Neural progenitor cell (in vitro differentiated cells): ENCODE data around the gene SHC2. TPM values are rescaled to one million over a fixed set of nuclear protein-coding genes. Genes with fewer than 3 reads are reported as not detected.
A peak's percentile ranks its signal among the peaks of the same experiment; 100 is the strongest.
"Not testable (repeated sequence)": the region's sequence is repeated elsewhere in the genome, so short reads cannot be mapped to it uniquely, and the experiment has no call there.

Experiments
- DNase-seq: peaks from one replicate; pipeline ENCODE4 v3.0.0-alpha.2; 2016; ENCODE audit warnings: low spot score
- H2AFZ ChIP-seq: fragments of 200-600 bp; sonication (generic); replicated peaks from 2 replicates; pipeline ENCODE4 v1.6.1; 2016; ENCODE audit warnings: antibody characterized with exemption
- H3F3A ChIP-seq: fragments of 200-600 bp; sonication (generic); 2 replicates; pipeline ENCODE4 v1.6.1; 2016; ENCODE audit warnings: antibody characterized with exemption, low read depth
- H3K27ac ChIP-seq: fragments of 200-600 bp; sonication (generic); 2 replicates; pipeline ENCODE4 v1.5.1; 2016; ENCODE audit warnings: mild to moderate bottlenecking
- H3K27me3 ChIP-seq: fragments of 200-600 bp; sonication (generic); 2 replicates; pipeline ENCODE4 v1.6.1; 2016; ENCODE audit warnings: mild to moderate bottlenecking, moderate library complexity
- H3K36me3 ChIP-seq: fragments of 200-600 bp; sonication (generic); 2 replicates; pipeline ENCODE4 v1.5.1; 2016
- H3K4me1 ChIP-seq: fragments of 200-600 bp; sonication (generic); 2 replicates; pipeline ENCODE4 v1.6.1; 2016; ENCODE audit warnings: mixed run types
- H3K4me2 ChIP-seq: fragments of 200-600 bp; sonication (generic); 2 replicates; pipeline ENCODE4 v1.6.1; 2016
- H3K4me3 ChIP-seq: fragments of 200-600 bp; sonication (generic); 2 replicates; pipeline ENCODE4 v1.5.1; 2016
- H3K79me2 ChIP-seq: fragments of 200-600 bp; sonication (generic); 2 replicates; pipeline ENCODE4 v1.6.1; 2016; ENCODE audit warnings: low read depth
- H3K9ac ChIP-seq: fragments of 200-600 bp; sonication (generic); 2 replicates; pipeline ENCODE4 v1.6.1; 2016
- H3K9me3 ChIP-seq: fragments of 200-600 bp; sonication (generic); 2 replicates; pipeline ENCODE4 v1.5.1; 2016; ENCODE audit warnings: low read depth
- H4K20me1 ChIP-seq: fragments of 200-600 bp; sonication (generic); 2 replicates; pipeline ENCODE4 v1.6.1; 2016; ENCODE audit warnings: low read depth
- H3K27ac Mint-ChIP-seq: 3 replicates; pipeline ENCODE4 v1.8.0; 2021; ENCODE audit warnings: mixed read lengths
- H3K27me3 Mint-ChIP-seq: 2 replicates; pipeline ENCODE4 v1.8.0; 2022; ENCODE audit warnings: low read depth, mild to moderate bottlenecking, inconsistent platforms, moderate library complexity, mixed read lengths; ENCODE audit not compliant: insufficient read depth
- H3K36me3 Mint-ChIP-seq: 3 replicates; pipeline ENCODE4 v1.8.0; 2021; ENCODE audit warnings: mixed read lengths
- H3K4me1 Mint-ChIP-seq: 3 replicates; pipeline ENCODE4 v1.8.0; 2021; ENCODE audit warnings: mixed read lengths
- H3K4me3 Mint-ChIP-seq: 3 replicates; pipeline ENCODE4 v1.8.0; 2021; ENCODE audit warnings: mild to moderate bottlenecking, moderate library complexity, mixed read lengths
- H3K9me3 Mint-ChIP-seq: 3 replicates; pipeline ENCODE4 v1.8.0; 2020; ENCODE audit warnings: mixed read lengths
- EZH2 ChIP-seq: fragments of 200-600 bp; sonication (generic); IDR thresholded peaks from 2 replicates; pipeline ENCODE4 v1.6.1; 2017; ENCODE audit warnings: antibody characterized with exemption, mild to moderate bottlenecking, moderate library complexity
- EZH2phosphoT487 ChIP-seq: fragments of 200-600 bp; sonication (generic); IDR thresholded peaks from 2 replicates; pipeline ENCODE4 v1.6.1; 2017; ENCODE audit warnings: antibody characterized with exemption
- total RNA-seq: library from RNA; depleted of rRNA; stranded (reverse); fragments of >200 nt; gene quantifications from 2 replicates; pipeline ENCODE4 v1.2.3, GENCODE V29; 2015; ENCODE audit warnings: low replicate concordance
- TF ChIP-seq, protein P1 (sequence below): fragments of 200-600 bp; sonication (generic); IDR thresholded peaks from 2 replicates; pipeline ENCODE4 v1.5.1; 2017; ENCODE audit warnings: antibody characterized with exemption, mild to moderate bottlenecking

Gene SHC2
- total RNA-seq, 1 donor from 2014 or later, result 3.2 TPM

DNA sequence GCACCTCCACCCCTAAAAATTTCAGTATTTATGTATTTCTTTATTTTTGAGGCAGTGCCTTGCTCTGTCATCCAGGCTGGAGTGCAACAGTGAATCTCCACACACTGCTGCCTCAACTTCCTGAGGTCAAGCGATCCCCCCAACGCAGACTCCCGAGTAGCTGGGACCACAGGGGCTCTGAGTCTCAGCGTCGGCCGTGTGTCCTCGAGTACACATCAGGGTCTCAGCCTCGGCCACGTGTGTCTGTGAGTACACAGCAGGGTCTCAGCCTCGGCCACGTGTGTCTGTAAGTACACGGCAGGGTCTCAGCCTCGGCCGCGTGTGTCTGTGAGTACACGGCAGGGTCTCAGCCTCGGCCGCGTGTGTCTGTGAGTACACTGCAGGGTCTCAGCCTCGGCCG, 73.1 kb downstream of the SHC2 start:
- Histone ChIP-seq H3F3A (peaks cover 16% of the 10 kb centered on the region), H3K9me3 (no peaks in the 10 kb centered on the region), H3K27me3 (peaks cover 17% of the 10 kb centered on the region), H3K4me3 (no peak overlapping the region), H3K27ac (no peak overlapping the region), H3K4me1 (peaks cover 11% of the 10 kb centered on the region), H2AFZ (no peak overlapping the region), H4K20me1 (no peaks in the 10 kb centered on the region), H3K4me2 (no peak overlapping the region), H3K79me2 (no peaks in the 10 kb centered on the region), H3K36me3 (no peaks in the 10 kb centered on the region), H3K9ac (no peak overlapping the region)
- Mint-ChIP-seq H3K27me3 (peaks cover 12% of the 10 kb centered on the region), H3K4me3 (no peak overlapping the region), H3K9me3 (peaks cover 15% of the 10 kb centered on the region), H3K27ac (no peak overlapping the region), H3K36me3 (no peaks in the 10 kb centered on the region), H3K4me1 (peaks cover 41% of the 10 kb centered on the region)
- DNase-seq, result no peak
- TF ChIP-seq, protein P1, sequence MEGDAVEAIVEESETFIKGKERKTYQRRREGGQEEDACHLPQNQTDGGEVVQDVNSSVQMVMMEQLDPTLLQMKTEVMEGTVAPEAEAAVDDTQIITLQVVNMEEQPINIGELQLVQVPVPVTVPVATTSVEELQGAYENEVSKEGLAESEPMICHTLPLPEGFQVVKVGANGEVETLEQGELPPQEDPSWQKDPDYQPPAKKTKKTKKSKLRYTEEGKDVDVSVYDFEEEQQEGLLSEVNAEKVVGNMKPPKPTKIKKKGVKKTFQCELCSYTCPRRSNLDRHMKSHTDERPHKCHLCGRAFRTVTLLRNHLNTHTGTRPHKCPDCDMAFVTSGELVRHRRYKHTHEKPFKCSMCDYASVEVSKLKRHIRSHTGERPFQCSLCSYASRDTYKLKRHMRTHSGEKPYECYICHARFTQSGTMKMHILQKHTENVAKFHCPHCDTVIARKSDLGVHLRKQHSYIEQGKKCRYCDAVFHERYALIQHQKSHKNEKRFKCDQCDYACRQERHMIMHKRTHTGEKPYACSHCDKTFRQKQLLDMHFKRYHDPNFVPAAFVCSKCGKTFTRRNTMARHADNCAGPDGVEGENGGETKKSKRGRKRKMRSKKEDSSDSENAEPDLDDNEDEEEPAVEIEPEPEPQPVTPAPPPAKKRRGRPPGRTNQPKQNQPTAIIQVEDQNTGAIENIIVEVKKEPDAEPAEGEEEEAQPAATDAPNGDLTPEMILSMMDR, result no peak
- TF ChIP-seq EZH2 (no peak), EZH2phosphoT487 (no peak)

DNA sequence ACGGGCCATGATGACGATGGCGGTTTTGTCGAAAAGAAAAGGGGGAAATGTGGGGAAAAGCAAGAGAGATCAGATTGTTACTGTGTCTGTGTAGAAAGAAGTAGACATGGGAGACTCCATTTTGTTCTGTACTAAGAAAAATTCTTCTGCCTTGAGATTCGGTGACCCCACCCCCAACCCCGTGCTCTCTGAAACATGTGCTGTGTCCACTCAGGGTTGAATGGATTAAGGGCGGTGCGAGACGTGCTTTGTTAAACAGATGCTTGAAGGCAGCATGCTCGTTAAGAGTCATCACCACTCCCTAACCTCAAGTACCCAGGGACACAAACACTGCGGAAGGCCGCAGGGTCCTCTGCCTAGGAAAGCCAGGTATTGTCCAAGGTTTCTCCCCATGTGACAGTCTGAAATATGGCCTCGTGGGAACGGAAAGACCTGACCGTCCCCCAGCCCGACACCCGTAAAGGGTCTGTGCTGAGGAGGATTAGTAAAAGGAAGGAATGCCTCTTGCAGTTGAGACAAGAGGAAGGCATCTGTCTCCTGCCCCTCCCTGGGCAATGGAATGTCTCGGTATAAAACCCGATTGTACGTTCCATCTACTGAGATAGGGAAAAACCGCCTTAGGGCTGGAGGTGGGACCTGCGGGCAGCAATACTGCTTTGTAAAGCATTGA, 74.1 kb downstream of the SHC2 start:
- H4K20me1 ChIP-seq, H3K27ac ChIP-seq, H2AFZ ChIP-seq, H3K27ac Mint-ChIP-seq, H3K9me3 ChIP-seq, H3K4me3 Mint-ChIP-seq, H3K79me2 ChIP-seq, H3K36me3 ChIP-seq, H3K9ac ChIP-seq, H3K36me3 Mint-ChIP-seq: not testable (repeated sequence)
- H3K4me1 ChIP-seq, result peaks cover 11% of the 10 kb centered on the region
- H3K9me3 Mint-ChIP-seq, result peaks cover 17% of the 10 kb centered on the region
- H3K4me3 ChIP-seq, result peak overlapping the region; percentile 20
- peak overlapping the region; percentile 64 for H3K4me2 ChIP-seq
- peaks cover 12% of the 10 kb centered on the region for H3K27me3 Mint-ChIP-seq
- peaks cover 19% of the 10 kb centered on the region for H3K27me3 ChIP-seq
- DNase-seq, result peak; percentile 64
- H3K4me1 Mint-ChIP-seq, result peaks cover 41% of the 10 kb centered on the region
- peaks cover 16% of the 10 kb centered on the region for H3F3A ChIP-seq

DNA sequence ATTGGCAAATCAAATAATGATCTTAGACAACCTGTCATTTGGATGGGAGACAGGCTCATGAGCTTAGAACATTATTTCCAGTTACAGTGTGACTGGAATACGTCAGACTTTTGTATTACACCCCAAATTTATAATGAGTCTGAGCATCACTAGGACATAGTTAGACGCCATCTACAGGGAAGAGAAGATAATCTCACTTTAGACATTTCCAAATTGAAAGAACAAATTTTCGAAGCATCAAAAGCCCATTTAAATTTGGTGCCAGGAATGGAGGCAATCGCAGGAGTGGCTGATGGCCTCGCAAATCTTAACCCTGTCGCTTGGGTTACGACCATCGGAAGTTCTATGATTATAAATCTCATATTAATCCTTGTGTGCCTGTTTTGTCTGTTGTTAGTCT, 74.6 kb downstream of the SHC2 start:
- H3K36me3 Mint-ChIP-seq, H3K27ac Mint-ChIP-seq: not testable (repeated sequence)

DNA sequence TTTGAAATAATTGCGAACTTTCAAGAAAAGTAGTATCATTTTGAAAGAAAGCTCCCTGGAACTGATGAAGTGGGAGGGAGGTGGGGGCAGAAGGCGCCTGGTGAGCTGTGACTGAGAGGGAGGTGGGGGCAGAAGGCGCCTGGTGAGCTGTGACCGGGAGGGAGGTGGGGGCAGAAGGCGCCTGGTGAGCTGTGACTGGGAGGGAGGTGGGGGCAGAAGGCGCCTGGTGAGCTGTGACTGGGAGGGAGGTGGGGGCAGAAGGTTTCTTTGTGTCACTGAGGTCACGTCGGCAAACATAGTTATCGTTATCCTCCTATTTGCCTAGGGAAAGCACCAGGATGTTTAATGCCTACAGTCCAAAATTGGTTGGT, 76.0 kb downstream of the SHC2 start:
- H3K27ac ChIP-seq, result no peak overlapping the region
- no peak overlapping the region for H2AFZ ChIP-seq
- peaks cover 17% of the 10 kb centered on the region for H3K9me3 Mint-ChIP-seq

More for the DNA sequence above, 74.6 kb downstream of the SHC2 start:
- not testable (repeated sequence) for H3K4me3 Mint-ChIP-seq, H2AFZ ChIP-seq, H3K9me3 ChIP-seq, H3K27ac ChIP-seq, H3K79me2 ChIP-seq, H3K9ac ChIP-seq, H3K36me3 ChIP-seq, H4K20me1 ChIP-seq, DNase-seq
- Histone ChIP-seq H3K27me3 (peaks cover 19% of the 10 kb centered on the region), H3K4me3 (peak overlapping the region; percentile 20), H3F3A (peaks cover 16% of the 10 kb centered on the region), H3K4me2 (peak overlapping the region; percentile 64), H3K4me1 (peaks cover 11% of the 10 kb centered on the region)
- Mint-ChIP-seq H3K27me3 (peaks cover 10% of the 10 kb centered on the region), H3K4me1 (peaks cover 37% of the 10 kb centered on the region), H3K9me3 (peaks cover 13% of the 10 kb centered on the region)
- TF ChIP-seq, protein P1, result peak; percentile 26

More for the DNA sequence above, 76.0 kb downstream of the SHC2 start:
- Mint-ChIP-seq H3K4me1 (peaks cover 28% of the 10 kb centered on the region), H3K27ac (peak overlapping the region; percentile 79), H3K4me3 (no peak overlapping the region), H3K36me3 (no peaks in the 10 kb centered on the region), H3K27me3 (peaks cover 16% of the 10 kb centered on the region)
- no peak for TF ChIP-seq EZH2phosphoT487
- TF ChIP-seq, protein P1, result no peak
- Histone ChIP-seq H3F3A (peaks cover 16% of the 10 kb centered on the region), H3K4me2 (no peak overlapping the region), H3K36me3 (no peaks in the 10 kb centered on the region), H4K20me1 (no peaks in the 10 kb centered on the region), H3K9ac (no peak overlapping the region), H3K9me3 (no peaks in the 10 kb centered on the region), H3K27me3 (peaks cover 19% of the 10 kb centered on the region), H3K4me1 (peaks cover 11% of the 10 kb centered on the region), H3K79me2 (no peaks in the 10 kb centered on the region), H3K4me3 (no peak overlapping the region)
- no peak for DNase-seq
